ENCODE measurements around the gene NEK8. TPM values are rescaled to one million over a fixed set of nuclear protein-coding genes. Genes with fewer than 3 reads are reported as not detected.

NEK8 gene
- total and polyA plus RNA-seq, 4 donors = 1.5 to 5.0 (median 3.2) TPM

GRCh38 chr17:28706471-28707338 lies 21.9 kb upstream of the NEK8 start:
- H3K27ac ChIP-seq (ENCODE audit: low read depth, low read length) = no peak overlapping the region
- H3K4me3 ChIP-seq (ENCODE audit: low read depth, low read length) = no peak overlapping the region
- peaks cover 59% of the 10 kb centered on the region for H3K4me1 ChIP-seq (ENCODE audit: control insufficient read depth, insufficient read depth, low read length)
- H3K36me3 ChIP-seq (ENCODE audit: control insufficient read depth, insufficient read depth, low read length) = peaks cover 51% of the 10 kb centered on the region
- WGBS (ENCODE audit: insufficient coverage) = 13% methylated on average over 1 of the region's 7 CpGs
- no peak for DNase-seq (ENCODE audit: low read depth in 4 of 6, low spot score in 6 of 6)
- H3K27me3 ChIP-seq (ENCODE audit: control insufficient read depth, insufficient read depth, low read length) = no peaks in the 10 kb centered on the region
- no peaks in the 10 kb centered on the region for H3K9me3 ChIP-seq (ENCODE audit: control insufficient read depth, insufficient read depth, low read length)

DNA sequence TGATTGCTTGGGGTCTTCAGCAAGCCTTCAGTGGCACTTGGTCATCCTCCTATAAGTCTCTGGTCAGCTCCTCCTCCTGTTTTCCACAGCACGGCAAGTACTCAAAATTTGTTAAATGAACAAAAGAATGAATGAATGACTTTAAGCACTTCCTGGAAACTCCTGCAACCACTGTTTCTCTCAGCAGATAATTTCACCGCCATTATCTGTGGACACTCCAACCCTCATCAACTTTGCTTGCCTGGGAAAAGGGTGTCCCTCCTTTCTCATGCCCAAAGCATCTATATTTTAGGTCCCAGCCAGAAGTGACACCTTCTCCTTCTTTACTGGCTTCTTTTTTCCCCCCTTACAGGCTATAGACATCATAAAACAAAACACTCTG lies 21.3 kb upstream of the NEK8 start:
- 85% methylated on average over 1 of the region's 2 CpGs for WGBS (ENCODE audit: insufficient coverage)

DNA sequence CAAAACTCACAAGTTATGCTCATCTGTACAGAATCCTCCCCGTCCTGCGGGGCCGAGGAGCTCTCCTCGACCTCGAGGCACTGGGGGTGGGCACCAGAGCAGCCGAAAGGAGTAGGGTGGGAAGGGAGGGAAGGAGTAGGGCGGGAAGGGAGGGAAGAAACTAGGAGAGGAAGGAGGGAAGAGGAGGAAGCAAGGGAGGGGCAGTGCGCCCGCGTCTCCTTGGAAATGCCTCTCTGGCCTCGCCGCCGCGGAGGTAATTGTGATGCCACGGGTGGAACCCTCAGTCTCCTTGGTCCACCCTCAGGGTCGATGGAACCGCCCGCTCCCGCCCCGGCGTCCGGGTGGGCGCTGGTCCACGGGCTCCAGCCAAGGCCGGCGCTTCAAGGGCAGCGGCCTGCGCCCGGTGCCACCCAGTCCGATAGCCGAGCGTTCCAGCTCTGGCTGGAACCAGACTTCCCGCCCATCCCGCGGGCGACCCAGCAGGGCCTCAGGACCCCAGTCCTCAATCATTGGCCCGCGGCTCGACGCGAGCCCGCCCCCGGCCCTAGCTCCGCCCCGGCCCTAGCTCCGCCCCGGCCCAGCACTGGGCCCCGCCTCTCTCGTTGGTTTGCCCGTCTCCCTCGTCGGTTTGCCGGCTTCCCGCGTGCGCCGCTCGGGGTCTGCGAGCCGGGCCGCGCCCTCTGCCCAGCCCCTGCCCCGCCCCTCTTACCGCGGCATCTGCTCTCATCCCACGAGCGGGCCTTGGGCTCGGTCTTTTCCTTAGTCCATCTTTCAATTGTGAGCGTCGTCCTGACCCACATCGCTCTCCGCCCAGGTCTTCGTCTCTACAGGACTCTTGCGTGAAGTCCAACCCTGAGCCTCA lies 17.5 kb upstream of the NEK8 start:
- H3K4me1 ChIP-seq (ENCODE audit: control insufficient read depth, insufficient read depth, low read length) = peaks cover 40% of the 10 kb centered on the region
- H3K27me3 ChIP-seq (ENCODE audit: control insufficient read depth, insufficient read depth, low read length) = no peaks in the 10 kb centered on the region
- under 1% methylated on average over 72 of the region's 74 CpGs for WGBS (ENCODE audit: insufficient coverage)
- H3K9me3 ChIP-seq (ENCODE audit: control insufficient read depth, insufficient read depth, low read length) = no peaks in the 10 kb centered on the region
- peak overlapping the region; percentile 52 for H3K4me3 ChIP-seq (ENCODE audit: low read depth, low read length)
- DNase-seq (ENCODE audit: low read depth in 4 of 6, low spot score in 6 of 6) = peak in 3 of 6 donors; percentile 90 to 98 (median 97)
- peak overlapping the region; percentile 98 for H3K27ac ChIP-seq (ENCODE audit: low read depth, low read length)
- H3K36me3 ChIP-seq (ENCODE audit: control insufficient read depth, insufficient read depth, low read length) = peaks cover 32% of the 10 kb centered on the region

More for the DNA sequence above, 21.3 kb upstream of the NEK8 start:
- peaks cover 45% of the 10 kb centered on the region for H3K36me3 ChIP-seq (ENCODE audit: control insufficient read depth, insufficient read depth, low read length)
- H3K4me3 ChIP-seq (ENCODE audit: low read depth, low read length) = no peak overlapping the region
- H3K27me3 ChIP-seq (ENCODE audit: control insufficient read depth, insufficient read depth, low read length) = no peaks in the 10 kb centered on the region
- H3K4me1 ChIP-seq (ENCODE audit: control insufficient read depth, insufficient read depth, low read length) = peaks cover 59% of the 10 kb centered on the region
- H3K27ac ChIP-seq (ENCODE audit: low read depth, low read length) = no peak overlapping the region
- DNase-seq (ENCODE audit: low read depth in 4 of 6, low spot score in 6 of 6) = no peak
- H3K9me3 ChIP-seq (ENCODE audit: control insufficient read depth, insufficient read depth, low read length) = no peaks in the 10 kb centered on the region

GRCh38 chr17:28711723-28712031 lies 16.9 kb upstream of the NEK8 start, which contains the start of gene PROCA1:
Gene PROCA1, minus strand, starts transcription at chr17:28711888. Its CDS starts 228 bp downstream, at chr17:28711660.
- peak in 1 of 6 donors; percentile 89 for DNase-seq (ENCODE audit: low read depth in 4 of 6, low spot score in 6 of 6)

GRCh38 chr17:28712032-28712704 lies 16.4 kb upstream of the NEK8 start:
- 32% methylated on average over 22 of the region's 34 CpGs for whole genome bisulfite sequencing (ENCODE audit: insufficient coverage)
- H3K4me3 ChIP-seq (ENCODE audit: low read depth, low read length) = peak overlapping the region; percentile 52
- H3K27me3 ChIP-seq (ENCODE audit: control insufficient read depth, insufficient read depth, low read length) = peaks cover 5% of the 10 kb centered on the region
- DNase-seq (ENCODE audit: low read depth in 4 of 6, low spot score in 6 of 6) = no peak
- peaks cover 25% of the 10 kb centered on the region for H3K36me3 ChIP-seq (ENCODE audit: control insufficient read depth, insufficient read depth, low read length)
- H3K27ac ChIP-seq (ENCODE audit: low read depth, low read length) = peak overlapping the region; percentile 98
- H3K4me1 ChIP-seq (ENCODE audit: control insufficient read depth, insufficient read depth, low read length) = peaks cover 49% of the 10 kb centered on the region
- no peaks in the 10 kb centered on the region for H3K9me3 ChIP-seq (ENCODE audit: control insufficient read depth, insufficient read depth, low read length)

More at GRCh38 chr17:28711723-28712031, 16.9 kb upstream of the NEK8 start, which contains the start of gene PROCA1:
- Histone ChIP-seq H3K27me3 (ENCODE audit: control insufficient read depth, insufficient read depth, low read length) (peaks cover 2% of the 10 kb centered on the region), H3K9me3 (ENCODE audit: control insufficient read depth, insufficient read depth, low read length) (no peaks in the 10 kb centered on the region), H3K4me1 (ENCODE audit: control insufficient read depth, insufficient read depth, low read length) (peaks cover 44% of the 10 kb centered on the region), H3K27ac (ENCODE audit: low read depth, low read length) (peak within 1 kb of the TSS; percentile 98), H3K4me3 (ENCODE audit: low read depth, low read length) (peak within 1 kb of the TSS; percentile 52), H3K36me3 (ENCODE audit: control insufficient read depth, insufficient read depth, low read length) (peaks cover 29% of the 10 kb centered on the region)
- 2% methylated on average over 20 of the region's 20 CpGs for WGBS (ENCODE audit: insufficient coverage)

- H3K9me3 ChIP-seq (ENCODE audit: control insufficient read depth, insufficient read depth, low read length) = no peaks in the 10 kb centered on the region
Measured at GRCh38 chr17:28712705-28713415, 15.7 kb upstream of the NEK8 start.

GRCh38 chr17:28714281-28714680 lies 14.3 kb upstream of the NEK8 start:
- H3K9me3 ChIP-seq (ENCODE audit: control insufficient read depth, insufficient read depth, low read length) = no peaks in the 10 kb centered on the region
- H3K4me1 ChIP-seq (ENCODE audit: control insufficient read depth, insufficient read depth, low read length) = peaks cover 66% of the 10 kb centered on the region
- peaks cover 9% of the 10 kb centered on the region for H3K27me3 ChIP-seq (ENCODE audit: control insufficient read depth, insufficient read depth, low read length)
- H3K4me3 ChIP-seq (ENCODE audit: low read depth, low read length) = no peak overlapping the region
- WGBS (ENCODE audit: insufficient coverage) = 58% methylated on average over 2 of the region's 3 CpGs
- no peak for DNase-seq (ENCODE audit: low read depth in 4 of 6, low spot score in 6 of 6)
- no peak overlapping the region for H3K27ac ChIP-seq (ENCODE audit: low read depth, low read length)
- H3K36me3 ChIP-seq (ENCODE audit: control insufficient read depth, insufficient read depth, low read length) = peaks cover 24% of the 10 kb centered on the region

More at GRCh38 chr17:28712705-28713415, 15.7 kb upstream of the NEK8 start:
- whole genome bisulfite sequencing (ENCODE audit: insufficient coverage) = 74% methylated on average over 3 of the region's 7 CpGs
- Histone ChIP-seq H3K27me3 (ENCODE audit: control insufficient read depth, insufficient read depth, low read length) (peaks cover 6% of the 10 kb centered on the region), H3K27ac (ENCODE audit: low read depth, low read length) (peak overlapping the region; percentile 98), H3K36me3 (ENCODE audit: control insufficient read depth, insufficient read depth, low read length) (peaks cover 24% of the 10 kb centered on the region), H3K4me3 (ENCODE audit: low read depth, low read length) (no peak overlapping the region), H3K4me1 (ENCODE audit: control insufficient read depth, insufficient read depth, low read length) (peaks cover 54% of the 10 kb centered on the region)
- DNase-seq (ENCODE audit: low read depth in 4 of 6, low spot score in 6 of 6) = no peak

DNA sequence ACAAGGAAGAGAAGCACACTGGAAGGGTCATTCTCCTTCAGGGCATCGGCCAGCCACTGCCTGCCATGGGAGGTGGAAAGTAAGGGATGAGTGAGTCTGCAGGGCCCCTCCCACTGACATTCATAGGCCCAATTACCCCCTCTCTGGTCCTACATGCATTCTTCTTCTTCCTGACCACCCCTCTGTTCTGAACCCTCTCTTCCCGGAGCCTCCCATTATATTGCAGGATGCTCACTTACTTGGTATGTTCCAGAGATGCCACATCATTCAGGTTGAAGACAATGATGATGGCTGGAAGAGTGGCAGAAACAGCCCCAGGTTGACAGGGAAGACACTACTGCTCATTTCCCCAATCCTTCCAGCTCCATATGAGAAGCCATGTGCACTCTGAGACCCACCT lies 13.4 kb upstream of the NEK8 start:
- peaks cover 24% of the 10 kb centered on the region for H3K36me3 ChIP-seq (ENCODE audit: control insufficient read depth, insufficient read depth, low read length)

More for the DNA sequence above, 13.4 kb upstream of the NEK8 start:
- H3K27me3 ChIP-seq (ENCODE audit: control insufficient read depth, insufficient read depth, low read length) = peaks cover 9% of the 10 kb centered on the region
- H3K4me3 ChIP-seq (ENCODE audit: low read depth, low read length) = no peak overlapping the region
- H3K4me1 ChIP-seq (ENCODE audit: control insufficient read depth, insufficient read depth, low read length) = peaks cover 58% of the 10 kb centered on the region
- WGBS (ENCODE audit: insufficient coverage) = no CpG with 5 or more reads among the region's 2 CpGs
- H3K9me3 ChIP-seq (ENCODE audit: control insufficient read depth, insufficient read depth, low read length) = no peaks in the 10 kb centered on the region
- no peak for DNase-seq (ENCODE audit: low read depth in 4 of 6, low spot score in 6 of 6)
- H3K27ac ChIP-seq (ENCODE audit: low read depth, low read length) = no peak overlapping the region
